HG02759 (cell line): ENCODE results near the gene CPSF4.
"Not testable (repeated sequence)": the region's sequence is repeated elsewhere in the genome, so short reads cannot be mapped to it uniquely, and the experiment has no call there.

ENCODE experiments used
- ATAC-seq: cut with Tn5 transposase; IDR thresholded peaks from one replicate; pipeline ENCODE4 v1.9.1; 2021; ENCODE audit warnings: mild to moderate bottlenecking, moderate library complexity; ENCODE audit not compliant: unreplicated experiment

CPSF4 gene

GRCh38 chr7:99478464-99479440 lies 40.0 kb downstream of the CPSF4 start:
- no peak for ATAC-seq

- no peak for ATAC-seq
Observed at GRCh38 chr7:99485094-99485493, 46.4 kb downstream of the CPSF4 start.

- no peak for ATAC-seq
Observed at GRCh38 chr7:99489235-99489634, 50.5 kb downstream of the CPSF4 start.

GRCh38 chr7:99490878-99491277 lies 52.1 kb downstream of the CPSF4 start:
- ATAC-seq: no peak

GRCh38 chr7:99493823-99494222 lies 55.1 kb downstream of the CPSF4 start:
- ATAC-seq: no peak

- no peak for ATAC-seq
Observed at GRCh38 chr7:99497766-99498545, 59.2 kb downstream of the CPSF4 start.

GRCh38 chr7:99498546-99498944 lies 59.8 kb downstream of the CPSF4 start:
- ATAC-seq: no peak

GRCh38 chr7:99499371-99499720 lies 60.6 kb downstream of the CPSF4 start:
- ATAC-seq: peak; percentile 9

GRCh38 chr7:99499721-99500636 lies 61.2 kb downstream of the CPSF4 start, which contains the start of gene ZNF394:
Gene ZNF394 (minus strand): TSS chr7:99500281. CDS start chr7:99500093, 188 bp downstream.
- ATAC-seq: peak; percentile 45

GRCh38 chr7:99500637-99501009 lies 61.9 kb downstream of the CPSF4 start:
- no peak for ATAC-seq

- ATAC-seq: not testable (repeated sequence)
Observed at GRCh38 chr7:99501236-99501635, 62.5 kb downstream of the CPSF4 start.

- no peak for ATAC-seq
Observed at GRCh38 chr7:99504281-99504602, 65.5 kb downstream of the CPSF4 start.

GRCh38 chr7:99504603-99505323 lies 66.0 kb downstream of the CPSF4 start, which contains the start of gene ZKSCAN5:
Gene ZKSCAN5 (plus strand): TSS chr7:99504662. CDS start chr7:99506045, 1,383 bp downstream.
- peak; percentile 80 for ATAC-seq

- ATAC-seq: no peak
Observed at GRCh38 chr7:99505324-99505662, 66.5 kb downstream of the CPSF4 start.
